Immature natural killer cell (primary cell): Measurements from ENCODE around the gene ATOH8. TPM values are rescaled to one million over a fixed set of nuclear protein-coding genes. Genes with fewer than 3 reads are reported as not detected.

ENCODE experiments used
- DNase-seq, 3 donors: peaks; one replicate each; pipeline ENCODE4 v3.0.0; 2022; ENCODE audit warnings: mixed read lengths in 1 of 3
- H3K27ac Mint-ChIP-seq, 6 donors: one replicate each; pipeline ENCODE4 v1.8.0; 2020; ENCODE audit warnings: mixed read lengths in 6 of 6, mild to moderate bottlenecking in 5 of 6, inconsistent platforms in 4 of 6, moderate library complexity in 3 of 6
- H3K27me3 Mint-ChIP-seq, 3 donors: one replicate each; pipeline ENCODE4 v1.8.0; 2020 to 2021; ENCODE audit warnings: low read depth in 3 of 3, mild to moderate bottlenecking in 3 of 3, mixed read lengths in 3 of 3, moderate library complexity in 3 of 3, inconsistent platforms in 1 of 3
- H3K36me3 Mint-ChIP-seq, 3 donors: one replicate each; pipeline ENCODE4 v1.8.0; 2020; ENCODE audit warnings: mixed read lengths in 3 of 3, inconsistent platforms in 2 of 3, mild to moderate bottlenecking in 2 of 3
- H3K4me1 Mint-ChIP-seq, 2 donors: one replicate each; pipeline ENCODE4 v1.8.0; 2020; ENCODE audit warnings: inconsistent platforms in 2 of 2, mild to moderate bottlenecking in 2 of 2, mixed read lengths in 2 of 2, moderate library complexity in 1 of 2
- H3K4me3 Mint-ChIP-seq, 5 donors: one replicate each; pipeline ENCODE4 v1.8.0; 2020; ENCODE audit warnings: mild to moderate bottlenecking in 5 of 5, mixed read lengths in 5 of 5, inconsistent platforms in 3 of 5, moderate library complexity in 3 of 5
- H3K9me3 Mint-ChIP-seq, 6 donors: one replicate each; pipeline ENCODE4 v1.8.0; 2020; ENCODE audit warnings: mild to moderate bottlenecking in 6 of 6, mixed read lengths in 6 of 6, inconsistent platforms in 4 of 6, moderate library complexity in 3 of 6
- polyA plus RNA-seq, 3 donors: library from polyadenylated mRNA; unstranded; fragments of 300-500 nt; fragmentation: Illumina TruSeq; gene quantifications; one replicate each; pipeline ENCODE4 v1.2.3, GENCODE V29; 2021

Gene ATOH8
- polyA plus RNA-seq, 3 donors from 2014 or later = not detected

DNA sequence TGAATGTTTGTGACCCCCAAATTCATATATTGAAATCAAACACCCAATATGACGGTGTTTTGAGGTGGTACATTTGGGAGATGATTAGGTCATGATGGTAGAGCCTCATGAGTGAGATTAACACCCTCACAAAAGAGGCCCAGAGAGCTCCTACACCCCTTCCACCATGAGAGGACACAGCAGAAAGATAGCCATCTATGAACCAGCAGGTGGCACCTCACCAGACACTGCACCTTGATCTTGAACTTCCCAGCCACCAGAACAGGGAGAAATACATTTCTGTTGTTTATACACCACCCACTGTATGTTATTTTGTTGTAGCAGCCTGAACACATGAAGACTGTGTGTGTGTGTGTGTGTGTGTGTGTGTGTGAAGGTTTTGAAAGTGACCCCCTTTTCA is 76.9 kb downstream of the ATOH8 start:
- peaks cover 0 to 2% (median 0%) of the 10 kb centered on the region in 6 donors for H3K9me3 Mint-ChIP-seq
- peak overlapping the region in 3 of 6 donors; percentile 2 to 27 (median 23) for H3K27ac Mint-ChIP-seq
- peaks cover 19 to 24% of the 10 kb centered on the region in 2 donors for H3K4me1 Mint-ChIP-seq
- peak in 1 of 3 donors; percentile 38 for DNase-seq
- H3K4me3 Mint-ChIP-seq = no peak overlapping the region
- no peaks in the 10 kb centered on the region for H3K36me3 Mint-ChIP-seq
- peaks cover 2 to 4% (median 2%) of the 10 kb centered on the region in 3 donors for H3K27me3 Mint-ChIP-seq

- H3K4me3 Mint-ChIP-seq = no peak overlapping the region
- peaks cover 2 to 9% (median 2%) of the 10 kb centered on the region in 3 donors for H3K27me3 Mint-ChIP-seq
- H3K36me3 Mint-ChIP-seq = no peaks in the 10 kb centered on the region
- no peak for DNase-seq
- peak overlapping the region in 1 of 6 donors; percentile 30 for H3K27ac Mint-ChIP-seq
- peaks cover 0 to 2% (median 0%) of the 10 kb centered on the region in 6 donors for H3K9me3 Mint-ChIP-seq
- peaks cover 19 to 24% of the 10 kb centered on the region in 2 donors for H3K4me1 Mint-ChIP-seq
Measured at GRCh38 chr2:85831735-85832134, 77.9 kb downstream of the ATOH8 start.

DNA sequence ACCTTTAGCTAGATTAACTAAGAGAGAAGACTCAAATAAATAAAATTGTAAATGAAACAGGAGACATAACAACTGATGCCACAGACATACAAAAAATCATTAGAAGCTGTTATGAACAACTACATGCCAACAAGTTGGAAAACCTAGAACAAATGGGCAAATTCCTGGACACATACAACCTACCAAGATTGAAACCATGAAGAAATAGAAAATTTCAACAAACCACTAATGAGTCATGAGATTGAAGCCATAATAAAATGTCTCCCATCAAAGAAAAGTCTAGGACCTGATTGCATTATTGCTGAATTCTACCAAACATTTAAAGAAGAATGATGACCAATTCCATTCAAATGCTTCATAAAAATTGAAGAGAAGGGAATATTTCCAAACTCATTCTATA is 80.7 kb downstream of the ATOH8 start:
- H3K27me3 Mint-ChIP-seq = peaks cover 2 to 8% (median 3%) of the 10 kb centered on the region in 3 donors
- H3K36me3 Mint-ChIP-seq = peaks cover 0 to 12% (median 3%) of the 10 kb centered on the region in 3 donors
- H3K4me1 Mint-ChIP-seq = peaks cover 16 to 23% of the 10 kb centered on the region in 2 donors
- peaks cover 0 to 2% (median 0%) of the 10 kb centered on the region in 6 donors for H3K9me3 Mint-ChIP-seq
- H3K27ac Mint-ChIP-seq = no peak overlapping the region
- H3K4me3 Mint-ChIP-seq = no peak overlapping the region
- DNase-seq = no peak

Other genes with a start within 250 kb of the ATOH8 start
- gene MAT2A, start 214.8 kb upstream of the ATOH8 start, polyA plus RNA-seq = 100 to 1,000 TPM in 1 of 3 donors, 10 to 100 TPM in 2; 46.5 to 115 (median 63.9) TPM
- gene GGCX, start 192.5 kb upstream of the ATOH8 start, polyA plus RNA-seq = 10 to 100 TPM; 11.4 to 31.7 (median 21.0) TPM
- gene VAMP8, start 176.4 kb upstream of the ATOH8 start, polyA plus RNA-seq = 100 to 1,000 TPM; 457 to 687 (median 617) TPM
- gene VAMP5, start 169.6 kb upstream of the ATOH8 start, polyA plus RNA-seq = 100 to 1,000 TPM; 154 to 219 (median 201) TPM
- gene RNF181, start 158.2 kb upstream of the ATOH8 start, polyA plus RNA-seq = 100 to 1,000 TPM; 224 to 326 (median 256) TPM
- gene TMEM150A, start 151.3 kb upstream of the ATOH8 start, polyA plus RNA-seq = 10 to 100 TPM; 12.0 to 27.8 (median 14.8) TPM
- gene C2orf68, start 141.9 kb upstream of the ATOH8 start, polyA plus RNA-seq = 10 to 100 TPM; 11.5 to 27.9 (median 25.1) TPM
- gene USP39, start 137.8 kb upstream of the ATOH8 start, polyA plus RNA-seq = 10 to 100 TPM; 65.5 to 93.8 (median 68.2) TPM
- gene SFTPB, start 85.8 kb upstream of the ATOH8 start, polyA plus RNA-seq = not detected
- over 10,000 TPM; 13,165 to 20,506 (median 19,340) TPM for gene GNLY, start 59.6 kb upstream of the ATOH8 start, polyA plus RNA-seq
- gene ST3GAL5, start 135.0 kb downstream of the ATOH8 start, polyA plus RNA-seq = 10 to 100 TPM; 15.0 to 20.9 (median 19.9) TPM